ENCODE data around the gene CWF19L1. TPM values are rescaled to one million over a fixed set of nuclear protein-coding genes. Genes with fewer than 3 reads are reported as not detected.

CWF19L1 gene
- total and polyA plus RNA-seq, 7 donors, result 13.8 to 23.4 (median 15.3) TPM

DNA sequence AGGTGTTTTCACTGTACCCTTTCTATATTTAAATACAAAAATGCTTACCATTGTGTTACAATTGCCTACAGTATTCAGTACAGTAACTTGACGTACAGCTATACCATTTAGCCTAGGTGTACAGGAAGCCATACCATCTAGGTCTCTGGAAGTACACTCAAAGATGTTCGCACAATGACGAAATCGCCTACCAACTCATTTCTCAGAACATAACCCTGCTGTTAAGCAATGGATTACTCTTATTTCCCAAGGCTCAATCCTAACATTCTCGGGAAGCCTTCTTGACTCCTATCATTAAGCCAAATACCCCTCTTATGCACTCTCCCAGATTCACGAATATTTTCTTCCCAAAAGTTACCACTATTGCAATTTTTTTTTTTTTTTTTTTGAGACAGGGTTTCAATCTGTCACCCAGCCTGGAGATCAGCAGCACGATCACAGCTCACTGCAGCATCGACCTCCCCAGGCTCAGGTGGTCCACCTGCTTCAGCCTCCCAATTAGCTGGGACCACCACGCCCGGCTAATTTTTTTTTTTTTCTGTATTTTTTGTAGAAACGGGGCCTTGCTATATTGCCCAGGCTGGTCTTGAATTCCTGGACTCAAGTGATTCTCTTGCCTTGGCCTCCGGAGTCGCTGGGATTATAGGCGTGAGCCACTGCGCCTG, 1.5 kb downstream of the CWF19L1 start:
- 93 to 94% methylated on average over 15 of the region's 15 CpGs for WGBS, 2 donors
- Histone ChIP-seq H3K27me3 (no peaks in the 10 kb centered on the region), H3K4me1 (peaks cover 0 to 20% (median 19%) of the 10 kb centered on the region in 4 donors), H3K27ac (no peak overlapping the region), H3K4me3 (peak overlapping the region in 3 of 4 donors; percentile 77 to 98 (median 89)), H3K9me3 (no peaks in the 10 kb centered on the region), H3K36me3 (peaks cover 0 to 7% (median 0%) of the 10 kb centered on the region in 4 donors)
- intact Hi-C loops (cut with DNase I), result loop anchor here (2.0 to 5.0 kb wide), 3 partner anchors 21 to 79 kb away; partner anchors contain the start of genes BLOC1S2, CHUK and ERLIN1
- no peak for DNase-seq
- TF ChIP-seq POLR2AphosphoS5 (IDR thresholded peaks at IDR 0.05), result no peak
- no peak for TF ChIP-seq POLR2A (IDR thresholded peaks at IDR 0.05)
- TF ChIP-seq EP300 (IDR thresholded peaks at IDR 0.05), result no peak
- TF ChIP-seq CTCF (IDR thresholded peaks at IDR 0.05), result no peak

DNA sequence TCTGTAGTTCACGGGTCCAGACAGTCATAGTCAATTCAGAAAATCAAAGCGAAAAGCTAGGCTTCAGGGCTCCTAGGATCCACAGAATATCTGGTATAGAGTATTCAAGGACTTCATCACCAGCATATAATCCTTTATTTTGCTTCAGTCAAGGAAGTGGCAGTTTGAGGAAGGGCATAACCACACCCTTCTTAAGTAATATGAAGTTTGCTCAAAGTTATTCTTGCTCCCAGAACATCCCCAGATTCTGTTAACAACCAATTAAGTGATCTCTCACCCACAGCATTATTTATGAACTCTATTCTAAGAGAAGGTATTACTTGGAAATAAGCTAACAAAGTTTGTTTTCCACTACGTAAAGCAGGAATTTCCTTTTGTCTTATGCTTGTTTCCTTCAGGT, 13.2 kb downstream of the CWF19L1 start:
- no peak overlapping the region for H3K4me3 ChIP-seq
- H3K27ac ChIP-seq, result no peak overlapping the region
- H3K9me3 ChIP-seq, result no peaks in the 10 kb centered on the region
- H3K36me3 ChIP-seq, result peaks cover 11 to 96% (median 33%) of the 10 kb centered on the region in 4 donors
- WGBS, 2 donors, result 95 to 96% methylated on average over 3 of the region's 3 CpGs
- no peaks in the 10 kb centered on the region for H3K27me3 ChIP-seq
- no peaks in the 10 kb centered on the region for H3K4me1 ChIP-seq
- TF ChIP-seq CTCF (IDR thresholded peaks at IDR 0.05) (no peak), POLR2AphosphoS5 (IDR thresholded peaks at IDR 0.05) (no peak), POLR2A (IDR thresholded peaks at IDR 0.05) (no peak), EP300 (IDR thresholded peaks at IDR 0.05) (no peak)
- no peak for DNase-seq
- intact Hi-C loops (cut with DNase I), result no loop called here

DNA sequence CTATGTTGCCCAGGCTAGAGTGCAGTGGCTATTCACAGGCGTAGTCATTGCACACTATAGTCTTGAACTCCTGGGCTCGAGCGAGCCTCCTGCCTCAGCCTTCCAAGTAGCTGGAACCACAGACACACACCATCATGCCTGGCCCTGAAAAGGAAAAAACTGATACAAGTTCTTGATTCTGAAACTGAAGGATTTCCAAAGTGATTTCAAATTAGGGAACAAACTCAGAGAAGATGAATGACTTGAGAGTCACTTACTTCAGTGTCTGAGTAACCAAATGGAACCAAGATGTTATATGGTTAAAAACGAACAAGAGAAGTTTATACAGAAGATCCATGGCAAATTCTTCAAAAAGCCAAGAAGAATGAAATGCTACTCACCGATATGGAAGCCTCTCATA, 14.4 kb downstream of the CWF19L1 start:
- H3K27ac ChIP-seq, result no peak overlapping the region
- no peaks in the 10 kb centered on the region for H3K4me1 ChIP-seq
- intact Hi-C loops (cut with DNase I), result no loop called here
- TF ChIP-seq EP300 (IDR thresholded peaks at IDR 0.05) (no peak), CTCF (IDR thresholded peaks at IDR 0.05) (no peak), POLR2A (IDR thresholded peaks at IDR 0.05) (no peak), POLR2AphosphoS5 (IDR thresholded peaks at IDR 0.05) (no peak)
- no peaks in the 10 kb centered on the region for H3K27me3 ChIP-seq
- no peaks in the 10 kb centered on the region for H3K9me3 ChIP-seq
- H3K36me3 ChIP-seq, result peaks cover 15 to 96% (median 42%) of the 10 kb centered on the region in 4 donors
- H3K4me3 ChIP-seq, result no peak overlapping the region
- DNase-seq, result no peak
- 93 to 96% methylated on average over 5 of the region's 5 CpGs for WGBS, 2 donors

- no peak for DNase-seq
- Histone ChIP-seq H3K4me1 (no peaks in the 10 kb centered on the region), H3K9me3 (no peaks in the 10 kb centered on the region), H3K36me3 (peaks cover 14 to 100% (median 45%) of the 10 kb centered on the region in 4 donors), H3K27ac (no peak overlapping the region), H3K4me3 (no peak overlapping the region), H3K27me3 (no peaks in the 10 kb centered on the region)
- intact Hi-C loops (cut with DNase I), result no loop called here
- WGBS, 2 donors, result 96 to 97% methylated on average over 7 of the region's 7 CpGs
- TF ChIP-seq CTCF (IDR thresholded peaks at IDR 0.05) (no peak), POLR2AphosphoS5 (IDR thresholded peaks at IDR 0.05) (no peak), EP300 (IDR thresholded peaks at IDR 0.05) (no peak), POLR2A (IDR thresholded peaks at IDR 0.05) (no peak)
Measured at GRCh38 chr10:100248820-100249219, 18.6 kb downstream of the CWF19L1 start.

All from sigmoid colon (tissue), 7 donors.